Muscle of leg (tissue), 11 donors: ENCODE results near the gene CFAP74. TPM values are rescaled to one million over a fixed set of nuclear protein-coding genes. Genes with fewer than 3 reads are reported as not detected.

Experiments used
- DNase-seq: peaks from one replicate; pipeline ENCODE4 v3.0.0; 2013
- H3K27ac ChIP-seq: one replicate; pipeline ENCODE4 v1.5.1; 2013; ENCODE audit warnings: mild to moderate bottlenecking, low read length, control low read depth
- H3K27me3 ChIP-seq: one replicate; pipeline ENCODE4 v1.6.1; 2013; ENCODE audit warnings: low read length; ENCODE audit not compliant: control insufficient read depth, insufficient read depth
- H3K36me3 ChIP-seq: one replicate; pipeline ENCODE4 v1.6.1; 2013; ENCODE audit warnings: low read length; ENCODE audit not compliant: control insufficient read depth, insufficient read depth
- H3K4me1 ChIP-seq: one replicate; pipeline ENCODE4 v1.6.1; 2013; ENCODE audit warnings: low read length; ENCODE audit not compliant: control insufficient read depth, insufficient read depth
- H3K4me3 ChIP-seq: one replicate; pipeline ENCODE4 v1.5.1; 2013; ENCODE audit warnings: low read length, control low read depth
- H3K9me3 ChIP-seq: replicated peaks from 2 replicates; pipeline ENCODE4 v1.6.1; 2013; ENCODE audit warnings: low read depth, low read length; ENCODE audit not compliant: control insufficient read depth
- WGBS: methylation state at CpG from one replicate; pipeline ENCODE4 v1.1.5; 2013; ENCODE audit warnings: missing lambda C conversion rate; ENCODE audit not compliant: insufficient coverage; 5-methylcytosine and 5-hydroxymethylcytosine counted together
- polyA plus RNA-seq, 8 donors: library from polyadenylated mRNA; unstranded; fragments of 120-200 nt; gene quantifications; one replicate each; pipeline versions ENCODE4 v1.2.1 to v1.2.3, GENCODE V29; 2013; ENCODE audit warnings: inconsistent platforms in 1 of 8, low replicate concordance in 1 of 8; ENCODE audit not compliant: insufficient read length in 8 of 8, insufficient read depth in 1 of 8
- total RNA-seq: library from RNA; stranded (reverse); fragments of 120-200 nt; gene quantifications from one replicate; pipeline ENCODE4 v1.2.4, GENCODE V29; 2013

CFAP74 gene
- total and polyA plus RNA-seq, 9 donors = 0.04 to 0.72 (median 0.22) TPM; not detected in 2

- H3K9me3 ChIP-seq = no peaks in the 10 kb centered on the region
- DNase-seq = no peak
- 76% methylated on average over 8 of the region's 11 CpGs for WGBS
- peaks cover 36% of the 10 kb centered on the region for H3K36me3 ChIP-seq
- no peak overlapping the region for H3K4me3 ChIP-seq
- peaks cover 15% of the 10 kb centered on the region for H3K4me1 ChIP-seq
- no peak overlapping the region for H3K27ac ChIP-seq
- H3K27me3 ChIP-seq = no peaks in the 10 kb centered on the region
Observed at GRCh38 chr1:1872329-1872994, 131.1 kb downstream of the CFAP74 start.

Other genes starting within 250 kb of the CFAP74 start
- 18.2 TPM for gene NADK, start 225.3 kb downstream of the CFAP74 start, total RNA-seq
- gene NADK, start 225.3 kb downstream of the CFAP74 start, polyA plus RNA-seq = 10 to 100 TPM; 28.1 to 40.1 (median 32.8) TPM
- 52.3 TPM for gene GNB1, start 112.7 kb downstream of the CFAP74 start, total RNA-seq
- 100 to 1,000 TPM; 151 to 216 (median 179) TPM for gene GNB1, start 112.7 kb downstream of the CFAP74 start, polyA plus RNA-seq
- 162 TPM for gene CALML6, start 88.5 kb downstream of the CFAP74 start, total RNA-seq
- gene CALML6, start 88.5 kb downstream of the CFAP74 start, polyA plus RNA-seq = 100 to 1,000 TPM; 132 to 277 (median 201) TPM
- gene TMEM52, start 84.5 kb downstream of the CFAP74 start, total RNA-seq = 66.3 TPM
- gene TMEM52, start 84.5 kb downstream of the CFAP74 start, polyA plus RNA-seq = 100 to 1,000 TPM in 2 of 8 donors, 10 to 100 TPM in 6; 43.3 to 129 (median 85.1) TPM
- gene GABRD, start 15.6 kb upstream of the CFAP74 start, total RNA-seq = 0.35 TPM
- 1 to 10 TPM in 4 of 8 donors, under 1 TPM in 4; 0.73 to 2.2 (median 0.97) TPM for gene GABRD, start 15.6 kb upstream of the CFAP74 start, polyA plus RNA-seq
- gene PRKCZ, start 46.6 kb upstream of the CFAP74 start, total RNA-seq = 6.0 TPM
- gene PRKCZ, start 46.6 kb upstream of the CFAP74 start, polyA plus RNA-seq = 10 to 100 TPM in 1 of 8 donors, 1 to 10 TPM in 7; 4.0 to 10.5 (median 5.6) TPM
- 17.0 TPM for gene FAAP20, start 191.0 kb upstream of the CFAP74 start, total RNA-seq
- 10 to 100 TPM; 35.0 to 56.4 (median 46.2) TPM for gene FAAP20, start 191.0 kb upstream of the CFAP74 start, polyA plus RNA-seq
- 16.8 TPM for gene SKI, start 224.5 kb upstream of the CFAP74 start, total RNA-seq
- 10 to 100 TPM; 49.7 to 83.2 (median 66.5) TPM for gene SKI, start 224.5 kb upstream of the CFAP74 start, polyA plus RNA-seq